ENCODE measurements around the gene HYPK.

The HYPK gene

GRCh38 chr15:43800286-43801141 is at the start of gene HYPK:
HYPK (plus strand) TSS chr15:43800599; CDS start chr15:43800623, 24 bp downstream.
- peak; percentile 52 for DNase-seq (ENCODE audit: low read depth)

DNA sequence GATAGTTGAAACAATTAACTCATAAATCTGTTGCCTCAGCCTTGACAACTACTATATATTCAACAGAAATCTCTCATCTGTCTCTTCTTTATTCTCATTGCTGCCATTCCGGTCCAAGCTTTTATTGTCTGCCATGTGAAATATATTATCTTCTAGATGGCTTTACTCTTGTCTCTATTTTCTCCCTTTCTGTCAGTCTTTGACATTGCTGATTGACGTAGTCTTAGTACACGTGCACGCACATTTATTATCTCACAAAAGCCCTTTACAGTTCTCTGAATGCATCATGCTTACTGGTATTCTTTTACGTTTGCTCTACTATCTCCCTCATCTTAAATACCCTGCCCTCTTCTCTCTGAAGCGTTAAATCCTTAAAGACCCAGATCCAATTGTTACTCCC is 48.5 kb upstream of the HYPK start:
- no peak for DNase-seq (ENCODE audit: low read depth)

DNA sequence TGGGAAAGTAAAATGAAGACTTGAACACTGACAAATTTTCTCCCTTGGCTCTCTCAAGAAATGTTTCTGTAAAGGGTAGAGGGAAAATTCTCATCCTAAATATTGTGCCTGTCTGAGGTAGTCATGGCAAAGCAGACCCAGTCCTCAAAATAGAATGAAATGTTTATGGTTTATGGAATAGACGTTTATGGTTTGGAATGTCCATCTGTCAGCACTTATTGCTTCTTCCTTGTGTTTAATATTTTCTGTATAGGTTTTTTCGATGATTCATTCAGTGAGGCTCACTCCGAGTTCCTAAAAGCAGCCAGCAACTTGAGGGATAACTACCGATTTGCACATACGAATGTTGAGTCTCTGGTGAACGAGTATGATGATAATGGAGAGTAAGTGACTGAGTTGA is 37.6 kb upstream of the HYPK start:
- DNase-seq (ENCODE audit: low read depth): no peak

- DNase-seq (ENCODE audit: low read depth): no peak
Measured at GRCh38 chr15:43763819-43764446, 36.5 kb upstream of the HYPK start.

DNA sequence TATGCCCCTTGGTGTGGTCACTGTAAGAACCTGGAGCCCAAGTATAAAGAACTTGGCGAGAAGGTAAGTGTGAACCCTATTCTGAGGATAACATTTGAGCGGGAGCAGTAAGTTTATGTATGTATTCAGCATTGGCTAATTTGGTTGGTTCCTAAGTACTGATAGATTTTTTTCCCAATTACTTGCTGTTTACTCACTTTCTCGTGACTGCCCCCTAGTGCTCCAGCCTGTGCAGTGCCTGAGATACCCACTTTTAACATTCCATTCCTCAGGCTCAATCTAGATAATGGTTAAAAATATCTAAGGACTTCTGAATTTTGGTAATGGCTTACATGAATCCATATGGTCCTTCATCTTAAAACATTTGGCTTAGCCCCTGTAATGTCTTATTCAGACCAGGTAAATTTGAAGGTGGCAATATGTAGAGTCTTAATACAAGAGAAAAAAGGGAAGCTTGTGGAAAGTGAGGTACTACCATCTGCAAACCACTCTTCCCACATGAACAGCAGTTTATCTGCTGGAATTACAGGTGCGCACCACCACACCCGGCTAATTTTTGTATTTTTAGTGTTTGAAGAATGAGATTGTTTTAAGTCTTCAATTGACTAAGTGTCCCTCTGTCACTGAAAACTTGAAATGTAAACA is 30.7 kb upstream of the HYPK start:
- no peak for DNase-seq (ENCODE audit: low read depth)

- DNase-seq (ENCODE audit: low read depth): no peak
Measured at GRCh38 chr15:43771816-43772215, 28.6 kb upstream of the HYPK start.

DNA sequence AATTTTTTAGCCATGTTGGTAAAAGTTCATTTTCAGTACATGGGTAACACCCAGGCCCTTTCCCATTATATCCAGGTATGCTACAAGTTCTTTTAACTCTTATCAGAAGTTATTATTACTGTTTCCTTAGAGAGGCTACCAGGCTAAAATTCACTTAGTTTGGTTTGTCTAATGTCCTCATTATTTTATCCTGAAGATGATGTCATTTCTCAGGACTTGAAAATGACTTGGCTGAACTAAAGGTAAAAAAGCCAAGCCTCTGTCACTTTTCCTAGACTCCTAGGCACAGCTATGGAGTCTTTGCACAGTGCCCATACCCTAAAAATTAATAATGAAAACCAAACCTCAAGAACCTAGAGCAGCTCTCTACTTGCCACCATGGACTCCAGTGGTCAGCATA is 27.8 kb upstream of the HYPK start:
- no peak for DNase-seq (ENCODE audit: low read depth)

DNA sequence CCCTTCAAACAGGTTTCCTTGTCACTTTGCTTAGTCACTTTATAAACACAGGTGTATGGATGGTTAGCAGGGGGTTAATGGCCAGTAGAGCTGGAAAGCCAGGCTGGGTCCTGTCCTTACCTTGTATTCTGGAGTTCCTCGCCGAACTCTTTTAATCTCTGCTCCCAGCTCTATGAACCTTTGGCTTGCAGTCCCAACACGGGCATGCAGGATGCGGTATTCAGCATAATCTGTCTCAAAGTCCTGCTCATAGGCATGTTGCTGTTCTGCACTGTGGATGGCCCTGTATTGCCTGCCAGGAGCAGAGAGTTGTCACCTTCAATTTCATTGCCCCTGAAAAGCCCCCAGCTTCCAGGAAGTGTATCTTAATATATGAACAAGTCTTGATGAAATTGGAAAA is 26.3 kb upstream of the HYPK start:
- no peak for DNase-seq (ENCODE audit: low read depth)

DNA sequence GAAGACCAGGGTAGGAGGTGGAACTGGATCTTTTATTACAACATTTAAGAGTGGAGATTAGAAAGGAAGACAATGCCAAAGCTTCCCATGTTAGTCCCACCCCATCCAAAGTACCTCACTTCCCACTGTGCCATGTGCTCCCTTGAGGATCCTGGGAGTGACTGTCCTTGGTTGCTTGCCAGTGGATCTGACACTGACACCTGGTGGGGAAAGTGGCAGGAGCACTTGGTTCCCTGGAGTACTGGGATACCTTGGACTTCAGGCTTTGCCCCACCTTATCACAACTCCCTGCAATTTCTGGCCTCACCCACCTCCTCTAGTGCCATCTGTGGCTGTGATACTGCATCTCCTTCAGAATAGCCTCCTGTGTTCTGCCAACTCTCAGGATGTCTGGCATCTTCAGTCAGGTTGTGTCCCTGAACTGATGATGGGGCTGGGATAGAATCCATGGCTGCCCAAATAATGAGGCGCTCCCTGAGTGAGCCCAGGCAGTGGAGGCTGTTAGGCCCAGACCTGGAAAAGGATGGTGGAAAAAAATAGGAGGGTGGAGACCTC is 24.9 kb upstream of the HYPK start:
- peak; percentile 26 for DNase-seq (ENCODE audit: low read depth)

GRCh38 chr15:43776101-43776717 is 24.2 kb upstream of the HYPK start:
- no peak for DNase-seq (ENCODE audit: low read depth)

GRCh38 chr15:43776718-43777266 is 23.6 kb upstream of the HYPK start, which contains the start of gene ELL3:
ELL3 (minus strand) TSS chr15:43776966; CDS start chr15:43776901, 65 bp downstream.
- DNase-seq (ENCODE audit: low read depth): peak; percentile 46

DNA sequence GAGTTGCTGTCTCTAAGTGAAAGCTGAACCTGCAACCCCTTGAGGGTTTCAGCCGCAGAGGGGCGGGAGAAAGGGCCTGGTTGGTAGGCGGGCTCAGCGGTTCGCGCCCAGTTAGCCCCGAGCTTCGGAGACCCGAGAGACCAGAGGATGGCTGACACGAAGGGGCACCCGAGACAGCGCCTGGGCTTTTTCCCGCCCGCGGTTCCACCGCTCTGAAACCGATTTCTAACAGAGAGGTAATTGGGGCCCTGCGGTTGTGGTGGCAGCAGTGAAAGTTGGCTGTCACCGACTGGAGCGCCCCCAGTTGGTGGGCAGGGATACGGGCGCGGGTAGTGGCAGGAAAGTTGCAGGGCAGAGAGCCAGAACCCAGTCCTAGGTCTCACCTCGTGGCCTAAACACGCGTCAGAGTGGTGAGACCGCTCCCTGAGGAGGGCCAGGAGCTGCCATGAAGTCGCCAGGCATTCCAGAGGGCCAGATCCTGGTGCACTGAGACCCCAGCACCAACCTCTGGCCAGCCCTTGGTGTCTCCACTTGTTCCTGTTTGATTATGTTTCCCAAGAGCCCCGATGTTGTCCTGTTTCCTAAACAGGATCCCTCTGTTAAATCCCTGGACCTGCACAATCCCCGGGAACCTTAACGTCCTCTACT is 23.0 kb upstream of the HYPK start:
- DNase-seq (ENCODE audit: low read depth): no peak

GRCh38 chr15:43779016-43779415 is 21.4 kb upstream of the HYPK start:
- DNase-seq (ENCODE audit: low read depth): no peak

DNA sequence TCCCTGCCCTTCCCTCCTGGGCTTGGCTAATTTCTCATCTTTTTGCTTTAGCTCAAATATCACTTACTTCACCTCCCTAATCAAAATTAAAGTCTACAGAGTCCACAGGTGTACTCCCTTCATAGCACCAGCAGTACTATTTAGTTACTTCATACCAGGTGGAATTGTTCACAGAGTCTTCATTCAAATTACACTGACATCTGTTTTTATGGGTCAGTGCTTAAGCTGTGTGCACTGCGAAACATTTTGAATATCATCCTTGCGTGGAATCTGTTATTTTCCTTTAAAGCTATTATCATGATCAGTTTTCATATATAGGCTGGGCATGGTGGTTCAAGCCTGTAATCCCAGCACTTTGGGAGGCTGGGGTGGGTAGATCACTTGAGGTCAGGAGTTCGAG is 11.0 kb upstream of the HYPK start:
- no peak for DNase-seq (ENCODE audit: low read depth)

DNA sequence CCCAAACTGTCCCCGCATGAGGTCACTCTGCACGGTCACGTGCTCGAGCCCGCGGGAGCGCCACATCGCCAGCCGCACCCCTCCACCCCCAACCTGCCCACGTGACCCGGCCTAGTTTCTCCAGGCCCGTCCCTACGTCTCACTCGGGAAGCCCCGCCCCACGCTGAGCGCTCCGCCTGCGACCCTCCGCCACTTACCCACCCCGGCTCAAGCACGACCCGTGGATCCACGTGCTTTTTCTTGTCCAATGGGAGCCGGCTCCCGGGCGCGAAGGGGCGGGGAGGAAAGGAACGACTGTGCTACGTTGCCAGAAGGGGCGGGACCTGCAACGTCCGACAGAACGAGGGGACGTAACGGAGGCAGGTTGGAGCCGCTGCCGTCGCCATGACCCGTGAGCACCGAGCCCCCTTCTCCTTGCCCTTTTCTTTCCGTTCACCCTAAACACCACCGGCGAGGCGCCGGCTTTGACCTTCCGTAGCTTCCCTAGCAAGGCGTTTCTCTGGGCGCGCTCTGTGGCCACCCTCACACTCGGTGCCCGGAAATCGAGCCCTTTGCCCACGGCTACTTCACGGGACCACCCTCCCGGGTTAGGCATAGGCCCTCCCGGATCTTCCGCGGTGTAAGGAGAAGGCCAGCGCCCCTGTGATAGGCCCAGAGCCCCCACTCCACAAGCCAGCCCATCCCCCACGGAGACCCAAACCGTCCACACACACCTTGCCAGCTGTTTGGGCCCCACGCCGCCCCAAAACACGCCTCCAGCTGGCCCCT is 8.2 kb upstream of the HYPK start, which contains the start of gene SERF2:
SERF2 (plus strand) TSS at position 328 of the 768 bp plus-strand sequence; CDS start at position 385, 57 bp downstream.
- peak; percentile 93 for DNase-seq (ENCODE audit: low read depth)

GRCh38 chr15:43792761-43793476 is 7.5 kb upstream of the HYPK start:
- no peak for DNase-seq (ENCODE audit: low read depth)

GRCh38 chr15:43793647-43794046 is 6.8 kb upstream of the HYPK start:
- DNase-seq (ENCODE audit: low read depth): no peak

- DNase-seq (ENCODE audit: low read depth): no peak
Measured at GRCh38 chr15:43794269-43795037, 5.9 kb upstream of the HYPK start.

GRCh38 chr15:43795197-43795596 is 5.2 kb upstream of the HYPK start:
- no peak for DNase-seq (ENCODE audit: low read depth)
